RPMI7951 (cell line): ENCODE results near the gene ANKRD55. TPM values are rescaled to one million over a fixed set of nuclear protein-coding genes. Genes with fewer than 3 reads are reported as not detected.
"Not testable (repeated sequence)": the region's sequence is repeated elsewhere in the genome, so short reads cannot be mapped to it uniquely, and the experiment has no call there.

Experiments used
- DNase-seq: peaks from one replicate; pipeline ENCODE4 v3.0.0-alpha.2; 2012; ENCODE audit warnings: low read depth
- total RNA-seq: library from RNA; depleted of rRNA; stranded (reverse); fragments of >200 nt; shearing (Covaris generic); gene quantifications from 2 replicates; pipeline ENCODE4 v1.2.3, GENCODE V29; 2014; rRNA removed

Gene ANKRD55
- 0.24 and 0.49 TPM in 2 replicates for total RNA-seq

GRCh38 chr5:56233230-56233629, at the start of gene ANKRD55:
Gene ANKRD55 (minus strand): TSS chr5:56233330. CDS start chr5:56232913, 417 bp downstream.
- no peak for DNase-seq

- no peak for DNase-seq
Observed at GRCh38 chr5:56282216-56282615, 49.1 kb upstream of the ANKRD55 start.

- DNase-seq: no peak
Observed at GRCh38 chr5:56281489-56282165, 48.5 kb upstream of the ANKRD55 start.

GRCh38 chr5:56279979-56280378, 46.8 kb upstream of the ANKRD55 start:
- peak; percentile 80 for DNase-seq

- DNase-seq: no peak
Observed at GRCh38 chr5:56279291-56279690, 46.2 kb upstream of the ANKRD55 start.

- peak; percentile 78 for DNase-seq
Observed at GRCh38 chr5:56278335-56278753, 45.2 kb upstream of the ANKRD55 start.

- no peak for DNase-seq
Observed at GRCh38 chr5:56277573-56277972, 44.4 kb upstream of the ANKRD55 start.

GRCh38 chr5:56273376-56273955, 40.3 kb upstream of the ANKRD55 start:
- DNase-seq: no peak

GRCh38 chr5:56272765-56273164, 39.6 kb upstream of the ANKRD55 start:
- no peak for DNase-seq

- DNase-seq: peak; percentile 86
Observed at GRCh38 chr5:56270568-56271392, 37.6 kb upstream of the ANKRD55 start.

- peak; percentile 46 for DNase-seq
Observed at GRCh38 chr5:56270058-56270457, 36.9 kb upstream of the ANKRD55 start.

- DNase-seq: peak; percentile 55
Observed at GRCh38 chr5:56269216-56269927, 36.2 kb upstream of the ANKRD55 start.

GRCh38 chr5:56268707-56269106, 35.6 kb upstream of the ANKRD55 start:
- not testable (repeated sequence) for DNase-seq

- no peak for DNase-seq
Observed at GRCh38 chr5:56267856-56268255, 34.7 kb upstream of the ANKRD55 start.

GRCh38 chr5:56264417-56265025, 31.4 kb upstream of the ANKRD55 start:
- peak; percentile 68 for DNase-seq

GRCh38 chr5:56262279-56262678, 29.1 kb upstream of the ANKRD55 start:
- DNase-seq: no peak

- DNase-seq: peak; percentile 78
Observed at GRCh38 chr5:56259002-56259511, 25.9 kb upstream of the ANKRD55 start.

- DNase-seq: not testable (repeated sequence)
Observed at GRCh38 chr5:56257763-56258529, 24.8 kb upstream of the ANKRD55 start.

GRCh38 chr5:56257010-56257409, 23.9 kb upstream of the ANKRD55 start:
- DNase-seq: no peak

GRCh38 chr5:56255502-56255901, 22.4 kb upstream of the ANKRD55 start:
- DNase-seq: no peak
